ENCODE measurements around the gene CDC42BPB.

Gene CDC42BPB

DNA sequence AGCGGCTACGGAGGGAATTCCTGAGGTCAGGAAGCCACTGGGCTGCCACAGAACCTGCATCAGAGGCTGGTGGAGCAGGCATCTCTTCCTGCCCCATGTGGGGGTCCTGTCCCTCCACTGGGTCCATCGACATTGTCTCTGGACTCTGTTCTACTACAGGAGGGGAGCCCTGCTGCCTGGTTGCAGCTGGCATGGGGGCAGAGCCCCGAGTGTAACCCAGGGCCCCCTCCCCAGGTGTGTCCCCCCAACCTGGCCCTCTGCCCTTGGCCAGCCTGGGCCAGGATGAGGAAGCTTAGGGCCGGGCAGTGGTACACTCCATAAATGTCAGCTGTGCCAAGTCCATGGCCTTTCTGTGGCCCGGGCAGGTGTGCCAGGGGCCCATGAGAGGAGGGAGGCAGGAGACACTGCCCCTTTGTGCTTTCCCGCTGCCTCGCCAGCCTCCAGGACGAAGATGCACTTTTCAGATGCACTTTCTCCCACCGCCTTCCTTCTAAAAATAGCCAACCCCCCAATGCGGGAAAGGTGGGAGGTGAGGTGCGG, 33.2 kb upstream of the CDC42BPB start:
- no peak for DNase-seq (ENCODE audit: low read depth)
- H3K4me3 ChIP-seq (ENCODE audit: low read depth, low read length) = no peak overlapping the region
- no peak for TF ChIP-seq POLR2A (IDR thresholded peaks at IDR 0.05; ENCODE audit: extremely low read depth, insufficient read length)
- TF ChIP-seq MYC (IDR thresholded peaks at IDR 0.05; ENCODE audit: low read depth, low read length) = no peak

DNA sequence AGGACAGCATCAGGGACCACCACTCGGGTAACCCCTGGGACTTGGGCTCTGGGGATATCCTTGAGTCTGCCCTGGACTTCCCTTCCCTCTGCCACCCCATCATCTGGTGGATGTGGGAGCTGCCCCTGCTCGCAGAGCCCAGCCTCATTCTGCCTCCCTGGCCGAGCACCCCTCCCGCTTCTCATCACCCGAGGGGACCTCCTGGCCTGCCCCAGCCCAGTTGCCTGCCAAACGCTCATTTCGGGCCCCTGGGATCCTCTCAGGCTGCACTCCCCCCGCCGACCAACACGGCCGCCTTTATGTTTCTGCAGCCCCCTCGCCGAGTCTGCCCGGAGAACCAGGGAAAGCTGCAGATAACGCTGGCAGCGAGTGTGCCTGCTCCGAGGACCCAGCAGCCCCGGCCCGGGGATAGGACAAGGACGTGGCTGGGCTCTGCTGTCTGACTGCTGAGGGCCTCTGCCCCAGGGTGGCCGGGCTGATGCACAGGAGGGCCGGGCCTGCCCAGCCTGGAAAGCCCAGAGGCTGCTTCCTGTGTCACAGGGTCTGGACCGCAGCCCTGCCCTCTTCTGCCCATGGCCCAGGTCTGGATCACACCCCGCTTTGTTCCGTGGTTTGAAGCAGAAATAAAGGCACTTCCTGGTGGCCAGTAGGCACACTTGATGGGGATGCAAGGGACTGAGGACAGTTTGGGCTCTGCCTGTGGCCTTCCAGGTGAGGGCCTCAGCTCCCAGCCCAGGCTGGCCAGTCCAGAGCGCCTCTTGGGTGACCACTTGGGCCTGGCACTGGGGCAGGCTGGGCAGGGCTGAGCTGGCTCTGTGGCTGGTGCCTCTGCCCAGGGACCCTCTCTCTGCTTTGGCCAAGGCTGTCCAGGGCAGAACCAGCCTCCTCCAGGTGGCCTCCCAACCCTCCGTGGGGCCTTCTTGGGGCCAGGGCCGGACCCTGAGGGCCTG, 32.3 kb upstream of the CDC42BPB start:
- no peak overlapping the region for H3K4me3 ChIP-seq (ENCODE audit: low read depth, low read length)
- no peak for TF ChIP-seq MYC (IDR thresholded peaks at IDR 0.05; ENCODE audit: low read depth, low read length)
- TF ChIP-seq POLR2A (IDR thresholded peaks at IDR 0.05; ENCODE audit: extremely low read depth, insufficient read length) = no peak
- TF ChIP-seq, protein P1, sequence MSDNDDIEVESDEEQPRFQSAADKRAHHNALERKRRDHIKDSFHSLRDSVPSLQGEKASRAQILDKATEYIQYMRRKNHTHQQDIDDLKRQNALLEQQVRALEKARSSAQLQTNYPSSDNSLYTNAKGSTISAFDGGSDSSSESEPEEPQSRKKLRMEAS (IDR thresholded peaks at IDR 0.05; ENCODE audit: low read depth, low read length) = no peak
- TF ChIP-seq, protein P2, sequence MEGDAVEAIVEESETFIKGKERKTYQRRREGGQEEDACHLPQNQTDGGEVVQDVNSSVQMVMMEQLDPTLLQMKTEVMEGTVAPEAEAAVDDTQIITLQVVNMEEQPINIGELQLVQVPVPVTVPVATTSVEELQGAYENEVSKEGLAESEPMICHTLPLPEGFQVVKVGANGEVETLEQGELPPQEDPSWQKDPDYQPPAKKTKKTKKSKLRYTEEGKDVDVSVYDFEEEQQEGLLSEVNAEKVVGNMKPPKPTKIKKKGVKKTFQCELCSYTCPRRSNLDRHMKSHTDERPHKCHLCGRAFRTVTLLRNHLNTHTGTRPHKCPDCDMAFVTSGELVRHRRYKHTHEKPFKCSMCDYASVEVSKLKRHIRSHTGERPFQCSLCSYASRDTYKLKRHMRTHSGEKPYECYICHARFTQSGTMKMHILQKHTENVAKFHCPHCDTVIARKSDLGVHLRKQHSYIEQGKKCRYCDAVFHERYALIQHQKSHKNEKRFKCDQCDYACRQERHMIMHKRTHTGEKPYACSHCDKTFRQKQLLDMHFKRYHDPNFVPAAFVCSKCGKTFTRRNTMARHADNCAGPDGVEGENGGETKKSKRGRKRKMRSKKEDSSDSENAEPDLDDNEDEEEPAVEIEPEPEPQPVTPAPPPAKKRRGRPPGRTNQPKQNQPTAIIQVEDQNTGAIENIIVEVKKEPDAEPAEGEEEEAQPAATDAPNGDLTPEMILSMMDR (IDR thresholded peaks at IDR 0.05; ENCODE audit: low read depth, low read length) = no peak
- DNase-seq (ENCODE audit: low read depth) = no peak

DNA sequence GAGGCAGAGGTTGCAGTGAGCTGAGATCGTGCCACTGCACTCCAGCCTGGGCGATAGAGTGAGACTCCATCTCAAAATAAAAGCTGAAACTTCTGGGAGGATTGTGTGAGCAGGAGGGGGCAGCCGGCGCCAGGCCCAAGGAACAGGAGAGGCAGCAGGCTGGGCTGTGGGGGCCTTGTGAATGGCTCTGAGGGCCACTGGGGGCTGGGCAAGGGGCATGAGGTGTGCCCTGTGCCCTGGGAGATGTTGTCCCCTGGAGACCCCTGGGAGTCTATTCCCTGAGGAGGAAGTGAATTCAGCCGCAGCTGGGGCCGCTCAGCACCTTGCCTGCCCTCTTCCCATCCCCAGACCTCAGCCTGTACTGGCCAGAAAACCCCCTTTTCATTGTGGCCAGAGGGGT, 31.6 kb upstream of the CDC42BPB start:
- no peak overlapping the region for H3K4me3 ChIP-seq (ENCODE audit: low read depth, low read length)
- TF ChIP-seq, protein P1 (IDR thresholded peaks at IDR 0.05; ENCODE audit: low read depth, low read length) = no peak
- no peak for TF ChIP-seq POLR2A (IDR thresholded peaks at IDR 0.05; ENCODE audit: extremely low read depth, insufficient read length)
- TF ChIP-seq, protein P2 (IDR thresholded peaks at IDR 0.05; ENCODE audit: low read depth, low read length) = no peak
- no peak for TF ChIP-seq MYC (IDR thresholded peaks at IDR 0.05; ENCODE audit: low read depth, low read length)
- no peak for DNase-seq (ENCODE audit: low read depth)

DNA sequence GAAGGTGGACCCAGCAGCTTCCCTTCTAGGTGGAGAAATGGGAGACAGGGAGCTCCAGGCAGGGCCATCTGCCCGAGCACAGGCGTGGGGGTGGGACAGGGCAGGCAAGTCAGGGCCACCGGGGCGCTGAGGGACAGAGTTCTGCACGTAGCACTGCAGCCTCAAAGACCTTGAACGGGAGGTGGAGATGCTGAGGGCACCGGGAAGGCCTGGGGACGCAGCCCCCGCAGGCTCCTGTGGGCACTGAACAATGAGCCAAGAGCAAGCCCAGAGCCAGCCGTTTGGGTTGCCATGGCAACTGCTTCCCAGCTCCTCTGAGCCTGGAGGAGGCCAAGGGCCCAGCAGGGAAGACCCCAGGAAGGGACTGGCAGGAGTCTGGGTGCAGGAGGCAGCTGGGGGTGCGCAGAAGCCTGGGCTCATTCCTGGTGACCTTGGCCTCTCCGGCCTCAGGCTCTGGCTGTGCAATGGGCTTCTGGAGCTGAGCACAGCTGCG, 30.0 kb upstream of the CDC42BPB start:
- no peak overlapping the region for H3K4me3 ChIP-seq (ENCODE audit: low read depth, low read length)
- TF ChIP-seq POLR2A (IDR thresholded peaks at IDR 0.05; ENCODE audit: extremely low read depth, insufficient read length) (no peak), MYC (IDR thresholded peaks at IDR 0.05; ENCODE audit: low read depth, low read length) (no peak)
- TF ChIP-seq, protein P1 (IDR thresholded peaks at IDR 0.05; ENCODE audit: low read depth, low read length) = no peak
- TF ChIP-seq, protein P2 (IDR thresholded peaks at IDR 0.05; ENCODE audit: low read depth, low read length) = no peak
- no peak for DNase-seq (ENCODE audit: low read depth)

DNA sequence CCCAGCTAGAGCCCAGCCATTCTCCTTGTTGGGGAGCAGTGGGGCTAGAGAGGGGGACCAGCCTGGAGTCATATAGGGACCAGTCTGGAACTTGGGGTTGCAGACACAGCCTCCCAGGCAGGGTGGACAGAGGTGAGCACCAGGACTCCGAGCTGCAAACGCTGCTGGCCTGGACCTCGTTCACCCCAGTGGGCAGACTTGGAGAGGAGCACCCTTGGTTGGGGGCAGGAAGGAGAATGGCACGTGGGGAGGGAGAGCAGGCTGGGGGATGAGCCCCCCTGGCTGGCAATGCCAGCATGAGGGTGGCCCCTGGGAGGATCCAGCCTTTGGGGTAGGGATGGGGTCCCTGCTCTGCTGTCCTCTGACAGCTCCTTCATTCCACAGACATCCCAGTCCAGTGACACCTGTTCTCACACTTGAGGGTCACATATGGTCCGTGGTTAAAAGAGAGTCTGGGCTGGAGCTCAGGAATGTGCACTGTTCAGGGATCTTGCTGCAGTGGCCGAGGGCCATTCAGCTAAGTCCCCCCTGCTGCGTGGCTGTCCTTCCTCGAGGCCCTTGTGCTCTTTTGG, 29.5 kb upstream of the CDC42BPB start:
- TF ChIP-seq POLR2A (IDR thresholded peaks at IDR 0.05; ENCODE audit: extremely low read depth, insufficient read length) (no peak), MYC (IDR thresholded peaks at IDR 0.05; ENCODE audit: low read depth, low read length) (no peak)
- TF ChIP-seq, protein P2 (IDR thresholded peaks at IDR 0.05; ENCODE audit: low read depth, low read length) = no peak
- TF ChIP-seq, protein P1 (IDR thresholded peaks at IDR 0.05; ENCODE audit: low read depth, low read length) = no peak
- H3K4me3 ChIP-seq (ENCODE audit: low read depth, low read length) = no peak overlapping the region
- no peak for DNase-seq (ENCODE audit: low read depth)
